ENCODE data around the gene MAOA.
"Not testable (repeated sequence)": the region's sequence is repeated elsewhere in the genome, so short reads cannot be mapped to it uniquely, and the experiment has no call there.

The MAOA gene

DNA sequence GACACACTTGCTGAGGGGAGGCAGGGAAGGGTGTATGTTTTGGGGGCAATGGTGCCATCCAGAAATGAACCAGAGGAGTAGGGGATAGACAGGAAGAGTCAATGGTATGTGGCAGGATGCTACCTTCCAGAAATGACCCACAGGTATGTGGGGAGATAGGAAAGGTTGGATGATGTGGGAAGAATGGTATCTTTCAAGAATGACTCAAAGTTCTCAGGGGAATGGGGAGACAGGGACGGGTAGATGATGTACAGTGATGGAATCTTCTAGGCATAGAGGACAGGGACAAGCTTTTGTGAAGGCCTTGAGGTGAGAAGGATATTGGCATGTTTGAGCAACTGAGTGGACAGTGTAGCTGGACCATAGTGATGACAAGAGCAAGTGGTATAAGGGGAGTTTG lies 64.9 kb downstream of the MAOA start:
- TF ChIP-seq, protein P1, sequence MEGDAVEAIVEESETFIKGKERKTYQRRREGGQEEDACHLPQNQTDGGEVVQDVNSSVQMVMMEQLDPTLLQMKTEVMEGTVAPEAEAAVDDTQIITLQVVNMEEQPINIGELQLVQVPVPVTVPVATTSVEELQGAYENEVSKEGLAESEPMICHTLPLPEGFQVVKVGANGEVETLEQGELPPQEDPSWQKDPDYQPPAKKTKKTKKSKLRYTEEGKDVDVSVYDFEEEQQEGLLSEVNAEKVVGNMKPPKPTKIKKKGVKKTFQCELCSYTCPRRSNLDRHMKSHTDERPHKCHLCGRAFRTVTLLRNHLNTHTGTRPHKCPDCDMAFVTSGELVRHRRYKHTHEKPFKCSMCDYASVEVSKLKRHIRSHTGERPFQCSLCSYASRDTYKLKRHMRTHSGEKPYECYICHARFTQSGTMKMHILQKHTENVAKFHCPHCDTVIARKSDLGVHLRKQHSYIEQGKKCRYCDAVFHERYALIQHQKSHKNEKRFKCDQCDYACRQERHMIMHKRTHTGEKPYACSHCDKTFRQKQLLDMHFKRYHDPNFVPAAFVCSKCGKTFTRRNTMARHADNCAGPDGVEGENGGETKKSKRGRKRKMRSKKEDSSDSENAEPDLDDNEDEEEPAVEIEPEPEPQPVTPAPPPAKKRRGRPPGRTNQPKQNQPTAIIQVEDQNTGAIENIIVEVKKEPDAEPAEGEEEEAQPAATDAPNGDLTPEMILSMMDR (conservative IDR thresholded peaks at IDR 0.05; ENCODE audit: low read depth, low read length) = no peak
- no peak for DNase-seq (ENCODE audit: low read depth)
- H3K4me3 ChIP-seq (ENCODE audit: low read length) = no peak overlapping the region

DNA sequence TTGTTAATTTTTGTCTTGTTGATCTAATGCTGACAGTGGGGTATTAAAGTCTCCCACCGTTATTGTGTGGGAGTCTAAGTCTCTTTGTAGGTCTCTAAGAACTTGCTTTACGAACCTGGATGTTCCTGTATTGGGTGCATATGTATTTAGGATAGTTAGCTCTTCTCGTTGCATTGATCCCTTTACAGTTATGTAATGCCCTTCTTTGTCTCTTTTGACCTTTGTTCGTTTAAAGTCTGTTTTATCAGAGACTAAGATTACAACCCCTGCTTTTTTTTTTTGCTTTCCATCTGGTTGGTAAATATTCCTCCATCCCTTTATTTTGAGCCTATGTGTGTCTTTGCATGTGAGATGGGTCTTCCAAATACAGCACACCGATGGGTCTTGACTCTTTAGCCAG lies 69.1 kb downstream of the MAOA start:
- not testable (repeated sequence) for DNase-seq (ENCODE audit: low read depth); H3K4me3 ChIP-seq (ENCODE audit: low read length)

DNA sequence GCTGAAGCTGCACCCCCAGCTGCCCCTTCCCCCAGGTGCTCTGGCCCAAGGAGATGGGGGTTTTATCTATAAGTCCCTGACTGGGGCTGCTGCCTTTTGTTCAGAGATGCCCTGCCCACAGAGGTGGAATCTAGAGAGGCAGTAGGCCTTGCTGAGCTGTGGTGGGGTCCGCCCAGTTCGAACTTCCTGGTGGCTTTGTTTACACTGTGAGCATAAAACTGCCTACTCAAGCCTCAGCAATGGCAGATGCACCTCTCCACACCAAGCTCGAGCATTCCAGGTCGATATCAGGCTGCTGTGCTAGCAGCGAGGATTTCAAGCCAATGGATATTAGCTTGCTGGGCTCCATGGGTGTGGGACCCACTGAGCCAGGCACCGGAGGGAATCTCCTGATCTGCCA lies 71.2 kb downstream of the MAOA start:
- not testable (repeated sequence) for DNase-seq (ENCODE audit: low read depth); H3K4me3 ChIP-seq (ENCODE audit: low read length)

DNA sequence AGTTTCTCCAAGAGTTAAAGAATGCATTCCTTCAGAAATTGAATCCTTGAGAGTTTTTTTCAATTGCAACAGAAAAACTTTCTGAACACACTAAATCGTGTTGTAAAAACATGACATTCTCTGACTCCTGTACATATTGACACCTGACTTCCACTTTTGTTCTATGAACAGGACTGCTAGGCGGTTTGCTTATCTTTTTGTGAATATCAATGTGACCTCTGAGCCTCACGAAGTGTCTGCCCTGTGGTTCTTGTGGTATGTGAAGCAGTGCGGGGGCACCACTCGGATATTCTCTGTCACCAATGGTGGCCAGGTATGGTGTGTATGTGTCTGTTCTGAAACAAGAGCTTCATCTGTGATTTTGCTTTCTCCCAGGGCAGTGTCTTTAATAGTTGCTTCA lies 71.9 kb downstream of the MAOA start:
- no peak for DNase-seq (ENCODE audit: low read depth)
- no peak overlapping the region for H3K4me3 ChIP-seq (ENCODE audit: low read length)
- TF ChIP-seq, protein P1 (conservative IDR thresholded peaks at IDR 0.05; ENCODE audit: low read depth, low read length) = no peak

DNA sequence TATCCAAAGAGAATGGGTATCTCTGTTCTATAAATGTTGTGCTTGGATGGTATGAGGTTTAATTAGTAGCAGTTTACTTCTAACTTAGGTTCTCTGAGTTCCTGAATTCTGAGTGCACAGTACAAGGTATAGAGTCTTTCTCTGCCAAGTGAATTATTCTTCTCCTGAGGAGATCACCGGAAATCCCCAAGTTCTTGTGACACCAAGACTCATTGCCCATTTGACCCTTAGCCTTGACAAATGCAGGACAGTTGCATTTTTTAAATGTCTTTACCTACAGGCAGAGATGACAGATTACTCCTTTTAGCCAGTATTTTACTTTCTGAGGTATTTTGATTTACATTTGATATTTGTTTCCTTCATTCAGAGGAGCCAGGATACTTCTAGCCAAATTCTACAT lies 72.9 kb downstream of the MAOA start:
- H3K4me3 ChIP-seq (ENCODE audit: low read length) = no peak overlapping the region
- TF ChIP-seq, protein P1 (conservative IDR thresholded peaks at IDR 0.05; ENCODE audit: low read depth, low read length) = no peak
- DNase-seq (ENCODE audit: low read depth) = no peak

DNA sequence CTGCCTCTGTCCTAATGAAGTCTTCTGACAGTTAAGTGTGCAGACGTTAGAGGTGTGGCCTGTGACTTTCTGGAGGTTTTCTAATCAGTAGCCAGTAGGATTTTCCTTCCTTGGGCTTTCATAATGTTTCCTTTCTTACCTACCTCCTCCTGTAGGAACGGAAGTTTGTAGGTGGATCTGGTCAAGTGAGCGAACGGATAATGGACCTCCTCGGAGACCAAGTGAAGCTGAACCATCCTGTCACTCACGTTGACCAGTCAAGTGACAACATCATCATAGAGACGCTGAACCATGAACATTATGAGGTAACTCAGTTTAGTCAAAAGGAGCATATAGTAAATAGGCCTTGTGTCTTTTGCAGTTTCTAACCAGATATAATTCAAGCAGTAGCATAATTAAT lies 75.0 kb downstream of the MAOA start:
- no peak for DNase-seq (ENCODE audit: low read depth)
- no peak overlapping the region for H3K4me3 ChIP-seq (ENCODE audit: low read length)
- TF ChIP-seq, protein P1 (conservative IDR thresholded peaks at IDR 0.05; ENCODE audit: low read depth, low read length) = no peak

DNA sequence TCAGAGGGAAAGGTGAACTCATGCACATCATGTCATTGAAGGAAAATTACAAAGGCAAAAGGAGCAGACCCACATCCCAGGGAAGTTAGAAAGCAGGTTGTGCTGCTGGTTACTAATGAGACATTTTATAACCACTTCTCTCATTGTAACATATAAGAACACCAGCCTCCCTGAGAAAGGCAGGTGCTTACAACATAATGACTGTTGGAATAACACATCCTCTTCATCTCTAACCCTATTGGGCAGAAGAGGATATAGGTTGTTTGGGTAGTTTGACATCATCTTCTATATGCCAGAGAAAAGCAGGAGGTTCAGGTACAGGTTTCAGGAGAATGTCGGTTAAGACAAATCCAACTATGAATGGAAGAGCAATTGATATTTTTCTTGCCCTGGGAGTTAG lies 77.6 kb downstream of the MAOA start:
- no peak overlapping the region for H3K4me3 ChIP-seq (ENCODE audit: low read length)
- TF ChIP-seq, protein P1 (conservative IDR thresholded peaks at IDR 0.05; ENCODE audit: low read depth, low read length) = no peak
- no peak for DNase-seq (ENCODE audit: low read depth)

DNA sequence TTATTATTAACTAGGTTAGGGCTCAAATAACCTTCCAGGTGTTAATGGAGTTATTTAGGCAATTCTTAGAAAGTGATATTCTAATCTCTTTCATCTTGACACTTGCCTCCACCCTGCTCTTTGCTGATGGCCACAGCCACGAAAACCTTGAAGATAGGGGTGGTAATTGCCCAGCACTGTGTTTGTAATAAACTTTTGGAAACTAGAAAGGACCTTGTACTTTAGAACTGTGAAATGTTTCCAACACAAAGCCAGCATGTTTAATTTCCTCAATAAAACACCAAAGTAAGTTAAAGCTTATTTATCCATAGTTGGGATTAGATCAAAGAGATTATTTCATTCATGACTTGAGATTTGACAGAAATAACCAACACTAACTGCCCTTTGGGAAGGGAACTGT lies 78.3 kb downstream of the MAOA start:
- H3K4me3 ChIP-seq (ENCODE audit: low read length) = no peak overlapping the region
- TF ChIP-seq, protein P1 (conservative IDR thresholded peaks at IDR 0.05; ENCODE audit: low read depth, low read length) = no peak
- DNase-seq (ENCODE audit: low read depth) = no peak

Measured in retinal pigment epithelial cell (primary cell).